Measurements from ENCODE around the gene IPCEF1.

DNA sequence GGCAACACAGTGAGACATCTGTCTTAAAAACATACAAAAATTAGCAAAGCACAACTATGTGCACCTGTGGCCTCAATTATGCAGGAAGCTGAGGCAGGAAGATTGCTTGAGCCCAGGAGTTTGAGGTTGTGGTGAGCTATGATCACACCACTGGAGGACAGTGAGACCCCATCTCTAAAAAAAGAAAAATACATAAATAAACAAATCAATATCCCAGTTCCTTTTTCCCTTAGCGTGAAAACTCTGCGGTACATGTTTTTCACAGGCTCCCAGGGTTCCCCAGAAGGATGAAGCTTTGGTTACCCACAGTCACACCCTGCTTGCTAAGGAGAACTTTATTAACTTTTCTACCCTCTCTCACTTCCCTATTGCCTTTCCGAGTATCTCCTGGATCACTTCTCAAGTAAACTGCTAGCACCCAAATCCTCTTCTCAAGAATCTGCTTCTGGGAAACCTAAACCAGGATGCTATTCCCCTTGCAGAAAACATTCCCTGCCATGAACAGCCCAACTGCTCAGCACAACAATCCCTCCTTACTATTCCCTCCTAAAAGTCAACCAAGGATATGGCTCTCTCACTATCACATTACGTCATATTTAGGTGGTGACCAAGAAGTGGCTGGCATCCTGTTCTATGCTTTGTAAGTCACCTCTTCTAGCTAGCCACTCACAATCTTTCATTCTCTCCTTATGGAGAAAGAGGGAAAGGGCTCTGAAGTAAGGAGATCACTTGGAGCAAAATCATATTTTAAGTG lies 122.4 kb downstream of the IPCEF1 start:
- TF ChIP-seq FOXA1 (IDR thresholded peaks at IDR 0.05): no peak
- TF ChIP-seq SP1 (IDR thresholded peaks at IDR 0.05): no peak
- no peak for TF ChIP-seq NFRKB (IDR thresholded peaks at IDR 0.05)
- no peak for TF ChIP-seq ZNF384 (IDR thresholded peaks at IDR 0.05)
- TF ChIP-seq ARNT (IDR thresholded peaks at IDR 0.05): no peak
- TF ChIP-seq BHLHE40 (IDR thresholded peaks at IDR 0.05; ENCODE audit: borderline replicate concordance): no peak
- TF ChIP-seq FOXM1 (IDR thresholded peaks at IDR 0.05; ENCODE audit: borderline replicate concordance): no peak
- TF ChIP-seq PKNOX1 (IDR thresholded peaks at IDR 0.05): no peak
- TF ChIP-seq HDGF (IDR thresholded peaks at IDR 0.05; ENCODE audit: borderline replicate concordance): no peak
- no peak for TF ChIP-seq TARDBP (IDR thresholded peaks at IDR 0.05)
- TF ChIP-seq ELF4 (IDR thresholded peaks at IDR 0.05): no peak
- TF ChIP-seq CTBP1 (IDR thresholded peaks at IDR 0.05; ENCODE audit: borderline replicate concordance): no peak
- TF ChIP-seq SUZ12 (IDR thresholded peaks at IDR 0.05): no peak
- TF ChIP-seq FOXK2 (IDR thresholded peaks at IDR 0.05): no peak
